Myocyte (in vitro differentiated cells): Measurements from ENCODE around the gene LATS2. TPM values are rescaled to one million over a fixed set of nuclear protein-coding genes. Genes with fewer than 3 reads are reported as not detected.
"Not testable (repeated sequence)": the region's sequence is repeated elsewhere in the genome, so short reads cannot be mapped to it uniquely, and the experiment has no call there.

Source experiments
- DNase-seq: peaks from one replicate; pipeline ENCODE4 v3.0.0-alpha.2; 2012; ENCODE audit warnings: low read depth
- total RNA-seq: library from RNA; depleted of rRNA; stranded (reverse); fragments of >200 nt; gene quantifications from 2 replicates; pipeline ENCODE4 v1.2.3, GENCODE V29; 2014

LATS2 gene
- total RNA-seq, 1 donor from 2014 or later, result 21.4 TPM

- DNase-seq, result no peak
These were observed 14.2 kb upstream of the LATS2 start for GRCh38 chr13:21075379-21076249.

- no peak for DNase-seq
These were observed 13.6 kb upstream of the LATS2 start for GRCh38 chr13:21075011-21075378.

- DNase-seq, result no peak
These were observed 13.2 kb upstream of the LATS2 start for GRCh38 chr13:21074546-21074945.

GRCh38 chr13:21071924-21072323 is 10.5 kb upstream of the LATS2 start:
- DNase-seq, result no peak

GRCh38 chr13:21071015-21071414 is 9.6 kb upstream of the LATS2 start:
- no peak for DNase-seq

- peak; percentile 80 for DNase-seq
These were observed 8.2 kb upstream of the LATS2 start for GRCh38 chr13:21069561-21070004.

GRCh38 chr13:21067848-21068247 is 6.5 kb upstream of the LATS2 start:
- DNase-seq, result no peak

- DNase-seq, result no peak
These were observed 5.6 kb upstream of the LATS2 start for GRCh38 chr13:21066946-21067345.

- DNase-seq, result no peak
These were observed 4.3 kb upstream of the LATS2 start for GRCh38 chr13:21065686-21066085.

GRCh38 chr13:21063031-21063430 is 1.6 kb upstream of the LATS2 start:
- no peak for DNase-seq

GRCh38 chr13:21060338-21061028 is 903 bp downstream of the LATS2 start:
- peak; percentile 55 for DNase-seq

GRCh38 chr13:21059641-21060337 is 1.6 kb downstream of the LATS2 start:
- no peak for DNase-seq

- no peak for DNase-seq
These were observed 3.0 kb downstream of the LATS2 start for GRCh38 chr13:21058361-21058760.

- DNase-seq, result peak; percentile 80
These were observed 5.8 kb downstream of the LATS2 start for GRCh38 chr13:21055511-21056045.

GRCh38 chr13:21055016-21055415 is 6.4 kb downstream of the LATS2 start:
- DNase-seq, result no peak

- peak; percentile 85 for DNase-seq
These were observed 7.1 kb downstream of the LATS2 start for GRCh38 chr13:21054313-21054712.

- no peak for DNase-seq
These were observed 8.2 kb downstream of the LATS2 start for GRCh38 chr13:21053231-21053630.

- no peak for DNase-seq
These were observed 9.7 kb downstream of the LATS2 start for GRCh38 chr13:21051675-21052074.

GRCh38 chr13:21050288-21051197 is 10.8 kb downstream of the LATS2 start:
- no peak for DNase-seq

- not testable (repeated sequence) for DNase-seq
These were observed 11.7 kb downstream of the LATS2 start for GRCh38 chr13:21049731-21050130.
